SHP77 treated with DMSO at 0.1 percent for 48 hours (cell line): ENCODE results near the gene ARL5B.
"Not testable (repeated sequence)": the region's sequence is repeated elsewhere in the genome, so short reads cannot be mapped to it uniquely, and the experiment has no call there.

Experiments used
- DNase-seq: peaks from one replicate; lab custom pipeline; 2025; lab: John Stamatoyannopoulos, UW

The ARL5B gene, protein sequence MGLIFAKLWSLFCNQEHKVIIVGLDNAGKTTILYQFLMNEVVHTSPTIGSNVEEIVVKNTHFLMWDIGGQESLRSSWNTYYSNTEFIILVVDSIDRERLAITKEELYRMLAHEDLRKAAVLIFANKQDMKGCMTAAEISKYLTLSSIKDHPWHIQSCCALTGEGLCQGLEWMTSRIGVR

DNA sequence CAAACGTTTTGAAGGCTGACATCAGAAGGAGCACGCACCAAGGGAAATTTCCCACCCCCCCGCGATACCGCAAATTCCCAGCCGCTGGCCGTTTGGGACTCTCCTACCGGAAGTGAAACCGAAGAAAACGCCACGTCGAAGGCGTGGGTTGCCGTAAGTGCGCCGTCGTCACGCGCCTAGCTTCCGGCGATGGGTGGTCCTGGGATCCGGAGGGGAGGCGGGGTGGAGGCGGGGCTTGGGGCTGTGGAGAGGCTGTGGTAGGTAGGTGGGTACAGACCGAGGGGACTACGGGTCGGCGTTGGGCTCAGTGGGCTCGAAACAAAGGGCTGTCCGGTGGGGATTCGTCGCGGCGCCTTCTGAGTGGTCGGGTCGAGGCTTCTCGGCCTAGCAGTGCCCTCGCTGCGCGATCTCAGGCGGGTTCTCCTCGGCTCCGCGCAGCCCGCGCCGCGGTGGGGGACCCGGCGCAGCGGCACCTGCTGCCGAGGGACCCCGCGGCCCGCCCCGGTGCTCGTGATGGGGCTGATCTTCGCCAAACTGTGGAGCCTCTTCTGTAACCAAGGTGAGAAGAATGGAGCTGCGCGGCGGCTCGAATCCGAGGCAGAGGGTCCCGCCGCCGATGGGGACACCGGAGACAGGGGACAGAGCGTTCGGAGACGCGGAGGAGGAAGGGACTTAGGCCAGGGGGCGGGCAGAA lies at the start of gene ARL5B:
Gene ARL5B, plus strand, starts transcription at position 307 of the 694 bp plus-strand sequence. Its CDS starts 207 bp downstream, at position 514.
- DNase-seq = peak; percentile 75

DNA sequence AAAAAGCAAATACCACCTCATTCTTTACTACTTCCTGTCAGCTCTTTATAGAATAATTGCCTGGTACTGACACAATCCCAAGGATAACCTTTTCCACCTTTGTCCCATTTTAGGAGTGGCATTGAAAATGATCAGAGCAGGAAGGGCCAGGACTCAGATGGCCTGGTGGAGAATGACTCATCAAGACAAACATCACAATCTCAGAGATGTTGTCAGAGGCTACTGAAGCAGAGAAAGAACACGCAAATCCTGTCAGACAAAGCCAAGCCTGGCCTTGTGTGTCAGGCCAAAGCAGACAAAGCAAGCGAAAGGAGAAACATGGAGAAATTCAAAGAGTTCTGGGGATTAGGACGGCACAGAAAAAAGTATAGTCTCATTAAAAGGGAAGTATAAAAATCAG lies 48.7 kb upstream of the ARL5B start:
- DNase-seq = peak; percentile 81

DNA sequence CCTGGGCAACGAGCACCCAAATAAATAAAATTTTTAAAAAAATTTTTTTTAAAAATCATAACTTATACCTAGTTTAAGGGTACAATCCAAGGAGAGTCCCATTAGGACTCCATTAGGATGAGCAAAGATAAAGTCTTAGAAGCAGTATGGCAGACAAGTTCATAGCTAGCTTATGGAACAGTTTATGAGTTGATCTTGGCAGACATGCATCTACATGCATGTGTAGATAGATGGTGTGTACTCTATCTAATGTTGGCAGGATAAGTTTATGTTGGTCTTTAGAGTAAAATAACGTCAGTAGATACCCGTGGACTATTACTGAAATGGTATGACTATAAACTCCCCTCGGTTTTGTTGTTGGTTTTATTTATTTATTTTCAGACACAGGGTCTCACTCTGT lies 48.1 kb upstream of the ARL5B start:
- no peak for DNase-seq

DNA sequence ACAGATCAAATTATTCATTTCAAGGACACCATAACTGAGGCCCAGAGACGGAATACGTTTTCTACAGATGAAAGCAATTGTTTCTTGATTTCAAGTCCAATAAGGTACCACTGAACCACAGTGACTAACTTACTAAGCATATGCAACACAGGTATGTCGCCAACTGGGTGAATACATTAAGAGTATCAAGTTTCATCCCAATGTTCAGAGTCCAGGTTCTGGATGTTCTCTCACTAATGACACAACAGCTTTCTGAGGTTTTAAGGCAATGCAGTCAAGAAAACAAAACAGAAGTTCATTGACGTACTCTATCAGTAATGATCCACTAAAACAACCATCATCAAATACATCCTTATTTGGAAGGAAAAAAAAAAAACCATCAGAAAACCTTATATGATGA lies 43.6 kb upstream of the ARL5B start:
- no peak for DNase-seq

GRCh38 chr10:18616337-18616736 lies 42.9 kb upstream of the ARL5B start:
- no peak for DNase-seq

GRCh38 chr10:18619016-18619415 lies 40.2 kb upstream of the ARL5B start:
- no peak for DNase-seq

DNA sequence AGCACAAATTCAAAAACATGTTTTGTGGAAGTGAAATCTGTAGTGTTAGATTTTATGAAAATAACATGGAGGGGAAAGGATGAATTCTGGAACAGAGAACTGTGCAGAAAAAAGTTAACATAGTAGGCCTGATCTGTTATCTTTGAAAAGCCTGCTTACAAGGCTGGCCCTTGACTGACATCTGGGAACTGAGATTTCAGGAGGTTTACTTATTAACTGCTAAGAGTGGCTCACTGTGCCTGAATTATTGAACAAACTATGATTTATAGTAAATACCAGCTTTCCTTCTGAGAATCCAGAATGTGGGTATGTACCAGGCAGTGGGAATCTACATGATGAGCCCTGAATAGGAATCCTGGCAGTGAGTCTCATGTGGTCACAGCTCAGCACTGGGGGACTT lies 38.4 kb upstream of the ARL5B start:
- DNase-seq = no peak

- DNase-seq = not testable (repeated sequence)
Observed at GRCh38 chr10:18623671-18624070, 35.6 kb upstream of the ARL5B start.

GRCh38 chr10:18625886-18626285 lies 33.3 kb upstream of the ARL5B start:
- DNase-seq = no peak

DNA sequence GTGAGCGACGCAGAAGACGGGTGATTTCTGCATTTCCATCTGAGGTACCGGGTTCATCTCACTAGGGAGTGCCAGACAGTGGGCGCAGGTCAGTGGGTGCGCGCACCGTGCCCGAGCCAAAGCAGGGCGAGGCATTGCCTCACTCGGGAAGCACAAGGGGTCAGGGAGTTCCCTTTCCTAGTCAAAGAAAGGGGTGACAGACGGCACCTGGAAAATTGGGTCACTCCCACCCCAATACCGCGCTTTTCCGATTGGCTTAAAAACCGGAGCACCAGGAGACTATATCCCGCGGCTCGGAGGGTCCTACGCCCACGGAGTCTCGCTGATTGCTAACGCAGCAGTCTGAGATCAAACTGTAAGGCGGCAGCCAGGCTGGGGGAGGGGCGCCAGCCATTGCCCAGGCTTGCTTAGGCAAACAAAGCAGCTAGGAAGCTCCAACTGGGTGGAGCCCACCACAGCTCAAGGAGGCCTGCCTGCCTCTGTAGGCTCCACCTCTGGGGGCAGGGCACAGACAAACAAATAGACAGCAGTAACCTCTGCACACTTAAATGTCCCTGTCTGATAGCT lies 31.7 kb upstream of the ARL5B start:
- DNase-seq = peak; percentile 35

- not testable (repeated sequence) for DNase-seq
Observed at GRCh38 chr10:18632500-18632899, 26.7 kb upstream of the ARL5B start.

- DNase-seq = no peak
Observed at GRCh38 chr10:18635995-18636394, 23.2 kb upstream of the ARL5B start.

DNA sequence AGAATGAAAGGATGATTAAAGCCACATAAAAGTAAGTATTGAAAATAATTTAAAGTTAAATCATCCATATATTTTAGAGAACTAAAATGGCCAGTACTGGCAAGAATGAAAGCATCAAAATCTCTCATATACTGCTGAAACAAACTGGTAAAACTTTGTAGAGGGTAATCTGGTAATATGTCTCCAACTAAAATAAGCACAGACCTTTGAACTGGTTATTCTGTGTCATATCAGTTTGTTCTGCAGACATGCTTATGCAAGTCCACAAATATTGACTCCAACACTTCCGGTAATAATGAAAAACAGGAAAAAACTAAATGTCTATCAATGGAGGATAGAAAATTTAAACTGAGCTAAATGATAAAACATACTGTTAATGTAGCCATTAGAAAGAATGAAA lies 21.8 kb upstream of the ARL5B start:
- not testable (repeated sequence) for DNase-seq

- not testable (repeated sequence) for DNase-seq
Observed at GRCh38 chr10:18639719-18640118, 19.5 kb upstream of the ARL5B start.

DNA sequence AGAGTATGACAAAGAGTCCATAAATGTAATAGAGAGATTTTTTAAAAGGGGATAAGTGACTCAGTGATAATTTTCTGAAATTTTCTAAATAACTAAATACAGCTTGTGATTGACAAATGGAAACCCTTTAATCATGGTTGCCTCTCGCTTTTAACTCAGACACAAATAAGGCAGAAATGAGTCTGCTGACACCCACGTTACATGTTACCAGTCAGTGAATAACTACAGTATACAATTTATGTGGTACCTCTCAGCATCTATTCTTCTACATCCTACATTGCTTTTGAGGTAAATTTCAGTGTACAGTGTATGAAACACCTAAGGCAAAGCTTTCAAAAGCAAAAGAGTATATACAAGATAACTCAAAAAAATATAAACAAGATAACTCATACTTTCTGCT lies 12.1 kb upstream of the ARL5B start:
- DNase-seq = no peak

DNA sequence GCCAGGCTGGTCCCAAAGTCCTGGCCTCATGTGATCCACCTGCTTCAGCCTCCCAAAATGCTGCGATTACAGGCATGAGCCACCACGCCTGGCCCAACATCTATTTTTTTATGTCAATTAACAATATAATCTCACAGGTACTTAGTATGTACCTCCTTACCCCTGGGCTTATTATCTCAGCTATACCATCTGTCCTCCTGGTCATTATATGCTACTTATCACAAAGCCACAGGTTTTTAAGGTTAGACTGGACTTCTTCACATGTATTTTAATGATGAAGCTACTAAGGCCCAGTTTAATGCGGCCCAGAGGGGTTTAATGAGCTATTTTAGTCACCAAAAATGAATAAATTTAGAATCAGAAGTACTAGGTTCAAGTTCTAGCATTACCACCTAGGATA lies 11.3 kb upstream of the ARL5B start:
- DNase-seq = no peak

DNA sequence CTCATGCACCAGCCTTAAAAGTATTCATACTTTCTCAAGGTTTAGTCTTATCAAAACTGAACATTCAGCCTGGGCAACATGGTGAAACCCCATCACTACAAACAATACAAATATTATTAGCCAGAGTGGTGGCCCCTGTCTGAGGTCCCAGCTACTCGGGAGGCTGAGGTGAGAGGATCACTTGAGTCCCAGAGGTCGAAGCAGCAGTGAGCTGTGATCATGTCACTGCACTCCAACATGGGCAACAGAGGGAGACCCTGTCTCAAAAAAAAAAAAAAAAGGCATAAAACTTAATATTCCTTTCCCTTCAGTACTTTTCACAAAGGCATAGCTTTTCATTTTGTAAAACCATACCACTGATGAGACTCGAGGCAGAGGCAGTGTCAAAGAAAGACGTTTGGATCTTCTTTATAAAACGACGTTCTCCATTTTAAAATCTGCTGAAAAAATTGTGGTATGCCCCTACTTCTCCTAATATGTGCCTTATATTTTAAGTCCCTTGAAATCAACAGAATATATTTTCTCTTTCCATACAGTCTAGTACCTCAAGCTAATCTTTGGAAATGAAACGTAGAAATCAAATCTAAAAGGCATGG lies 9.8 kb upstream of the ARL5B start:
- DNase-seq = no peak

DNA sequence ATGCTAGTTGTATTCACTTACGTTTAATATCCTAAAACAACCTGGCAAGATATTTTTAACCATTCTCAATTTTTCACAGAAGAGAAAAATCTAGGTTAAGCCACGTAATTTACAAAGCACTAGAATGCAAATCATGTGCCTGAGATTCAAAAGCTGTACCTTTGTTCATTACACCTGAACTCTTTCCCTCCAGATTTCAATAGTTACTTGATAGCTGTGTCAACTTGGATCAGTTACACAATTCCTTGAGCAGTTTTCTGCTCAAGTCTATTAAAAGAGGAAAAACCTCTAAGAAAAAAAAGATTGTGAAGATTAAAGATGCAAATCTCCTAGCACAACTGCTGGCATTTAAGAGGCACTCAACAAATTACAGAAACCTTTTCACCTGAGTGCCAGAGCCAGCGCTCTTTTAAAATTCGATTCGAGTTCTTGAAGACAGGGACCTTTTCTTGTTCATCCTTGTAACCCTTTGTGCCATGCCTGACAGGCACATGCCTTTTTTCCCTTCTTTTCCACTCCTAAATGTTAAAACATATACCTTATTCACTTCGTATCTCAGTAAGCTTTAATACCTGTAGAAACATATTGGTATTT lies 8.7 kb upstream of the ARL5B start:
- DNase-seq = no peak

DNA sequence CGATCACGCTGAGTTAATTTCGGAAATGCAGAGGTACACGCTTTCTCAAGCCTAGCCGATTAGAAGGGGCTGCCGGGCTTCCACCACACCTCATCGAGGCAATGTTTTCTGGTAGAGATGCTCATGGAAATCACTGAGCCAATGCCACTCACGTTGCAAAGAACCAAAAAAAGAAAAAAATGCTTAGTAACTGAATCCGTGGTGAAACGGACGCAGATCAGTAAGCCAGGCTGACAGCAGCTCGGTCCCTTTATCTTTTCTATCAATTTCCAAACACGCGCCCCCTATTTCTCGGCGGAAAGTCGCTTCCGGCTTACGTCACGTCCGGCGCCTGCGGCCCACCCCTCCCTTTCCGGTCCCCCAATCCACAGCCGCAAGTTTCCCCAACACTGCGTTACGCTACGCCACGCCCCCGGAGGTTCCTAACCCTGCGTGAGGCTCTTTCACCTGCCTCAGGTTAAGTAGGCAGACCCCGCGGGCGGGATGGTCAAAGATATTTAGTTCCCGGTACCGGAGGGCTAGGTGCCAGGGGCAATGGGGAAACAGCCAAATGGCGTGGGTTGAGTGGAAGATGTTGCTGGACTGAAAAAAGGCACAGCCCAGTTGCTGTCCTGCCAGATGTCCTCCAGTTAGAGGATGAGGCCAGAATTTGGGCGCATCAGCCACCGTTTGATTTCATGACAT lies 7.8 kb upstream of the ARL5B start, which contains the start of gene NSUN6:
Gene NSUN6, minus strand, starts transcription at position 264 of the 684 bp plus-strand sequence. CDS start 384 bp downstream, outside the sequence.
- DNase-seq = peak; percentile 68

DNA sequence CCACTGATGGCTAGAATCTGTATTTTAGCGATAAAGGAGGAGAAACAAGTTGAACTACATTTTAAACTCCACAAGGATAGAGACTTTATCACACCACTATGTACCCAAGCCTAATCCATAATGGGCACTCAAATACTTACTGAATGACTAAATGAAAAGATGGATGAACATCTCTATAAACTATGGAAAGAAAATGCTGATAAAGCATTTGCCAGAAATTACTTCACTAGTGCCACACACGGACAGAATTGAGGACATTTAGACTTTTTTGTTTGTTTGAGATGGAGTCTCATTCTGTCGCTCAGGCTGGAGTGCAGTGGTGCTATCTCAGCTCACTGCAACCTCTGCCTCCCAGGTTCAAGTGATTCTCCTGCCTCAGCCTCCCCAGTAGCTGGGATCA lies 6.1 kb upstream of the ARL5B start:
- no peak for DNase-seq

- no peak for DNase-seq
Observed at GRCh38 chr10:18656724-18657123, 2.5 kb upstream of the ARL5B start.
